Measurements from ENCODE around the gene INSYN2A. TPM values are rescaled to one million over a fixed set of nuclear protein-coding genes. Genes with fewer than 3 reads are reported as not detected.

The INSYN2A gene
- total RNA-seq, 1 experiment from 2014 or later: not detected

DNA sequence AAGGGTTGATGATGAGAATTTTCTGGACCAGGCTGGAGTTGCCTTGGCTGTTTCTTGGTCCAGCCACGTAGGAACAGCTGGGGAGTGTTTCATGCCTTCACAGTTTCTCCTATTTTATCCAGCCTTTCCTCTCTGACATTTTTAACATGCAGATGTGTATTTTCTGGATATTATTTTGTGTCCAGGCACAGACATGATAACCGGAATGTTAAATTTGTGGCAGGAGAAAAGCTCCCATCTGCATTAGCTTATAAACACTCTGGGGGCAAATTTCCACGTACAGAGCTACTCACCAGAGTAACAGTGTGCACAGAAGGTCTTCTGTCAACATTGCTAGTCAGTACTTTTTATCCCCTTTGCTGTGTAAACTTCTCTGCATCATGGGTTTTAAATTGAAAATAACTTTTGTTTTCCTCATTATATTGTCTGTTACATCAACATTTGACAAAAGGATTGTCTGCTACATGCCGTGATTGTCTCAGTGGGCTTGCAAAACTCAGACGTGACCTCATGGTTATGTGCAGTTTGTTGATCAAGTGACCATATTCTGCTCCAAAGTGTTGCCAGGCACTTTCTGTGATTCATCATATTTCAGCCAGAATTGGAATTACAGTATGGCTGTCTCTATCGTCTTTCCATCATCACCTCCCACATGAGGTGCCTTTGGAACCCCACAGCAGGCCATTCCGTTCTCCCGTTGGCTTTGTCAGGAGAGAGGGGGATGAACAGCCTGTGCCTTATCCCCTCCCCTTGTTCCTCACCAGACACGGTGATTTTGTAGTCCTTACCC lies 41.4 kb downstream of the INSYN2A start:
- DNase-seq (ENCODE audit: low spot score): no peak

DNA sequence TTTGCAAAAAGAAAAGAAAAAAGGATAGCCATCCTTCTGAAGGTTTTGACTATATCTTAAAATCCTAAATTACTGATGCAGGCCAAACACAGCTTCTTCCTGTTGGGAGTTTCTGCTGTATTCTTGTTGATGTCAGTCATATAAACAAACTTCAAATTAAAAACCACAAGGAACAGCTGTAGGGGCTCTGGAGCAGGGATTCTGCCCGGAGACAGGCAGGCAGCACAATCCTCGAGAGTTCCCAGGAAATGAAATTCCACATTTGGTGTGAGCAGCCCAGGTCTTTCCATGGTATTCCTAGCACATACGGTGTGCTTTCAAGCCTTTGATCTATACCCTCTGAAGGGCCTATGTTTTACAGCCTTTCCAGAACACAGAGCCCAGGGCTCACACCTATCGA lies 43.2 kb downstream of the INSYN2A start:
- DNase-seq (ENCODE audit: low spot score): peak; percentile 85

DNA sequence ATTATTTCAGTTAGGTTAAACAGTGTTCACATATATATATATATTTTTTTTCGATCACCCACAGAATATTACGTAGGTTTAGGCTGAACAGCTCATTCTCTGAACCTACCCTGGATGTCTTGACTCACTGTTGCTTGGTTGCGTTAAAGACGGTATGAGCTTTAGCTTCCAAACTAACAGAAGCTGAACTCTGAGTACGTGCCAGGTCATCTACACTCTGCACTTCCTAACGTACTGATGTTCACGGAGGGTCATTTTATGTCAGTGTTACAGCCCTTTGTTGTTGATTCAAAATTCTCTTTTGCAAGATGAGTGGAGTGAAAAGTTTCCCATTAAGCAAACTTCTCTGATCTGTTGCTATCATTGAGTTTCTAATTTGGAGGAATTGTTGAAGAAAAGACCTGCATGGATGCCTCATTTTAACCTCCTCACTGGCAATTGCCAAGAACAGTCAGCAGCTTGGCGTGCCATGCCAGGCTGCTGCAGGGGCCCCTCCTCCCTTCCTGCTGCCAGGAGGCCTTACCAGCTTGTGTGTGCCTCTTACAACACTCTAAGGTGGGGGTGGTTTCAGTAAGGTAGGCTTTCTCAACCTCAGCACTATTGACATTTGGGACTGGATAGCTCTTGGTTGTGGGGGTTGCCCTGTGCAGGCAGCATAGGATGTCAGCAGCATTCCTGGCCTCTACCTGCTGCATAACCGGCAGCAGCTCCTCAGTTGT lies 44.3 kb downstream of the INSYN2A start:
- DNase-seq (ENCODE audit: low spot score): peak; percentile 90

DNA sequence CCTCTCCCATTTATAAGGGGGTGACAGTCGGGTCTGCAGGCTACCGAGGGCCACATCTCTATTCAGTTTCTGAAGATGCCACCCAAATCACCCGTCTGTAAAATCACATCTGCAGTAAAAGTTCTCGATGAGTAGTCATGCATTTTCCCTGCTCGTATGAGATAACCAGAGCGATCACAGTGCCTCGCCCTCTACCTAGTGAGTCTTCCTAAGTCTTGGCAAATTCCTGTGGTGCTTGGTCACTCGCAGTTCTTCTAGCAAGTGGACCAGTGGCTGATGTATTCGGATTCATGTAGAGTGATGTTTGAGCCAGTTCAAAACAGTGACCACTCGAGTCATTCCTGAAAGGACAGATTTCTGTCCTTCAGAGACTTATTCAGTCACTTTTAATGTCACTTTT lies 44.9 kb downstream of the INSYN2A start:
- no peak for DNase-seq (ENCODE audit: low spot score)

DNA sequence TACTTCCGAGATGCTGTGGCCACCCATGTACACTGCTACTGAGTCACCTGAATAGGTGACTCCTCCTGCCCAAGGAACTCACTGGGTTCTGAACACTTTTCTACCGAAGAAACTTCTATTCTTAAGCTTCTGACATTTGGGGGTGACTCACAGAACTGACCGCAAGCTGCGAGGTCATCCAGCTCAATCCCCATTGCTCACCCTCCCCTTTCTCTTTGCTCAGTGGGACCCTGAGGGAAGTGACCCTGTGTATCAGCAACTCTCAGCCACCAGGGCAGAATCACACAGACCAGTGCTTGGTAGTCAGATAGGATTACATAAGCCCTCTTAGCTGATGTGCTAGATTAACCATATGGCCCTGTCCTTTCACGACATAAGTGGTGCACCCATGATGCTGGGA lies 46.3 kb downstream of the INSYN2A start:
- peak; percentile 28 for DNase-seq (ENCODE audit: low spot score)

DNA sequence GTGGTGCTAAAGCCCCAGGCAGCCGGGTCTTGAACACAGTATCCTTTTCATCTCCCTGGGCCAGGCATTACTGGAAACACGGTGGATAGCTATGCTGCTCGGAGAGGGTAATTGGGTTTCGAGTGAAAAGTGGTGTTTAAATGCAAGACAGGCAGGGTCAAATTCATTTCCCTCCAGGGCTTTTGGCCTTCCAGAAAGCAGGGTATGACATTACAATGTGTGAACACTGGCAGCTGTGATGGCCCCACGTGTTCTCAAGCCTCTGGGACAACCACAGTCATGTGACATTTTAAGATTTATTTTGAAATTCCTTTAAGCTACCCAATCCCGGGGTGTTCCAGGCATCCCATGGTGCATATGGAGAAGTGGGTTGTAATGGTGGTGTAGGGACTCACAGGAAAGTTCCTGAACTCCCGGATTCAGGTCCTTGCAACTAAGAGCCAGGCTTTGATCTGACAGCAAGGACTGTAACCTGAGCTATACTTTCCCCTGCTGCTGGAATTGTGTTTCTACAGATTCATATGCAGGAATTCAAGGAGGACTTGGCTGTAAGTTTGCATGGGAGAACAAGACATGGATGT lies 46.8 kb downstream of the INSYN2A start:
- DNase-seq (ENCODE audit: low spot score): peak; percentile 59

DNA sequence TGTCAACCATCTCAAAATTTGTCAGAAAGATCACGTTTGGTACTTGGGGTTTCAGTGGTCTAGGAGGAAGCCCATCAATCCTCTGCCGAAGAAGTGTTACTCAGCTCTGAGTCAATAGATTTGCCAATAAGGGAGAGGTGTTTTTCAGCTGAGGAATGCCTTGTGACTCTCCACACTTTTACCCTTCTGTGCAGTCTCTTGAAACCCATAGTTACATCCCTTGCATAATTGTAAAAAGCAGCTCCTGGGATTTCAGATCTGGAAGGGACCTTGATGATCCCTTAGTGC lies 47.5 kb downstream of the INSYN2A start:
- peak; percentile 30 for DNase-seq (ENCODE audit: low spot score)

DNA sequence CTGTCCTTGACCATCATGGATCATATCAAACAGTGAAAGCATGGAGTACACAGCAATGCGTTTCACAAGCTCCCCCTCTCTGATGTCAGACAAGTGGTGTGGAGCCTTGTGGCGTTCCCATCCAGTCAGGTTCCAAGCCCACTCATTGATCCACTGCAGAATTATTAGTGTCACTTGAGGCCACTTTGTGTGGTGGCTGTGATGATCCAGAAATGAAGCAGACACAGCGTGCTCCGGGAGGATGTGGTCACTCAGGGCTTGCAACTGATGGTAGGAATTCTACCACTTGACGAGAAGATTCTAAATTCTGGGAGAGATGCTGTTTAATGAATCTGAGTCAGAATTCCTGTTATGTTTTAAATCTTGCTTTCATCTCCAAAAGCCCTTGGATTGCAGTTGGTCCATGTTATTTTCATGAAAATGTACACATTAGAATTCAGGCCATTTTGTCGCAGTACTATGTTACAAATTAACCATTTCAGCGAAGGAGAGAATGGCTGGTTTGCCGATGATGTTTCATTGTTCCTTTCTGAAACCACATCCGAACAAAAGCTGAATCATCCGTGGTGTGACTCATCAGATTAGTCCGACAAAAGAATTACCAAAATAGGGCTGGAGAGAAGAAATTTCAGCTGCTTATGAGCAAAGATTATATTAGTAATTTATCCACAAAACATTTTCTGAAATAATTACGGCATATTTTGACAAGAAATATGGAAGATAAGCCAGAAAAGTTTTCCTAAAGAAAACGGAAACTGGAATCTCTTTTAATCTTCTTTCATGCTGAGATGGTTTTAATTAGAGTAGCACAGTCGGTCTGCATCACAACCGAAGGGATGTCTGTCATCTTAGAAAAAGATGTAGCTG lies 48.1 kb downstream of the INSYN2A start:
- DNase-seq (ENCODE audit: low spot score): peak; percentile 87

DNA sequence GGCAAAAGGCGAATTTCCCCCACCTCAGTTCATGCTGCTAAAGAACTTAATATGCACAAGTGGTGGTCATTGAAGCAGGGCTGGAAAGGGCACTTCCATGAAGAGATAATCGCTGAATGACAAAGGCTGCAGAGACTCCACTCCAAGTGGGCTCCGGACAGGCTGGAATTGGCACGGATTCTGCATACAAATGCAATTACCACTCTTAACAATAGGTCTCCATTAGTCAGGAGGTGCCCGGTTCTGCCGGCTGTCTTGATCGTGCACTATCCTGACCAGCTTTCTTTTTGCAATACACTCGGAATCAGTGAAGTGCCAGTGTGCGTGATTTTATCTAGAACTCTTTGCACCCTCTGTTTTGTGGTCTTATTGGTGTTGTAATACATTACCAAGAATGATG lies 49.7 kb downstream of the INSYN2A start:
- DNase-seq (ENCODE audit: low spot score): no peak
